22Rv1 (cell line): ENCODE results near the gene SH3PXD2A.

Source experiments
- H3K27ac ChIP-seq: fragments of 450-650 bp; 2 replicates; pipeline ENCODE4 v1.5.1; 2017
- CTCF ChIP-seq: fragments of 450-650 bp; IDR thresholded peaks from 2 replicates; pipeline ENCODE4 v1.5.1; 2017; ENCODE audit warnings: mild to moderate bottlenecking
- ZFX ChIP-seq: fragments of 450-650 bp; IDR thresholded peaks from 2 replicates; pipeline ENCODE4 v1.6.1; 2017; ENCODE audit warnings: antibody characterized with exemption, borderline replicate concordance

The SH3PXD2A gene

GRCh38 chr10:103552856-103553742, 302.3 kb downstream of the SH3PXD2A start:
- peak overlapping the region; percentile 27; the same call in 1 of the 2 replicates for H3K27ac ChIP-seq

GRCh38 chr10:103551619-103552602, 303.5 kb downstream of the SH3PXD2A start:
- H3K27ac ChIP-seq: peak overlapping the region; percentile 27; the same call in 1 of the 2 replicates
- no peak for TF ChIP-seq CTCF
- no peak for TF ChIP-seq ZFX

More at GRCh38 chr10:103552856-103553742, 302.3 kb downstream of the SH3PXD2A start:
- TF ChIP-seq CTCF (no peak), ZFX (no peak)

GRCh38 chr10:103550229-103550628, 305.1 kb downstream of the SH3PXD2A start:
- TF ChIP-seq ZFX: no peak
- no peak for TF ChIP-seq CTCF
- peak overlapping the region; percentile 87 for H3K27ac ChIP-seq

- peak overlapping the region; percentile 87 for H3K27ac ChIP-seq
- TF ChIP-seq CTCF (no peak), ZFX (no peak)
These were observed 306.1 kb downstream of the SH3PXD2A start for GRCh38 chr10:103549349-103549685.

GRCh38 chr10:103548581-103549348, 306.6 kb downstream of the SH3PXD2A start:
- TF ChIP-seq CTCF: no peak
- no peak for TF ChIP-seq ZFX

GRCh38 chr10:103548006-103548405, 307.4 kb downstream of the SH3PXD2A start:
- peak overlapping the region; percentile 87 for H3K27ac ChIP-seq
- no peak for TF ChIP-seq ZFX

More at GRCh38 chr10:103548581-103549348, 306.6 kb downstream of the SH3PXD2A start:
- H3K27ac ChIP-seq: peak overlapping the region; percentile 87

GRCh38 chr10:103547391-103547946, 307.9 kb downstream of the SH3PXD2A start:
- TF ChIP-seq CTCF (no peak), ZFX (no peak)
- peak overlapping the region; percentile 87 for H3K27ac ChIP-seq
